Stimulated activated CD4-positive, alpha-beta T cell treated with anti-CD3 and anti-CD28 coated beads, Interleukin-4, amount 100 ng/mL, for 24 hours (primary cell): ENCODE measurements around the gene CA10.

Source experiments
- DNase-seq: peaks from one replicate; pipeline ENCODE4 v3.0.0-alpha.2; 2020

The CA10 gene

GRCh38 chr17:51946311-51946710 lies 212.2 kb downstream of the CA10 start:
- DNase-seq = no peak

DNA sequence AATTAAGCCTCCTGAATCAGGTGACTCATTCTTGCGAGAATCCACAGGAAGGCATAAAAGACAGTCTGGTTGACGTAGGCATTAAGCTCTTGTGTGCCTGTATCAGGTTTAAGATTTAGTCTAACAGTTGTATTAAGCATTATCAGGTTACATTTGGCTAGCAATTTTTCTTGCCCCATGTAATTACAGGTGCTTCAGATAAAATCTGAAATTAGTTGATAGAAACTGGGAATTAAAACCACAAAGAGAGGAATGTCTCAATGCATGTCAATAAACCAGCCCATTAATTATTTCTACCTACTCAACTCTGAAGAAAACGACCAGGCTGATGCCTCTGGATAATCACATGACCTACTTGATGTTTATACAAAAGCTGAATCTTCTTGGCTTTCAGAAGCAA lies 217.2 kb downstream of the CA10 start:
- no peak for DNase-seq

DNA sequence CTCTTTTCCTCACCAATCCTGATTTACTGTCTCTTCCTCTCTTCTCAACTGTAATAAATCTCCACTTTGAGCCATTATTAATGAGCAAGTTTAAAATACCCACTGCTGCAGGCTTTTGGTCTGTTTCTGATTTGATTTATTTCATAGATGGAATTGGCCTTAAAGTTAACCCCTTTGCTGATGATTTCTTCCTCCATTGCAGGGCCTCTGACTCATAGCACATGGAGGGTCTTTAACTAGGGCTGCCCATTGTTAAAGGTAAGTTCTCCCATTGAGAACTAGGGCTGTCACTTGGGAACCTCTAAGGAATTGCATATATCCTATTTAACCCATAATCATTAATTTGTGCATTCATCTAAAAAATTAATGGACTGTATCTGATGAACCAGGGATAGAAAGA lies 221.2 kb downstream of the CA10 start:
- no peak for DNase-seq

DNA sequence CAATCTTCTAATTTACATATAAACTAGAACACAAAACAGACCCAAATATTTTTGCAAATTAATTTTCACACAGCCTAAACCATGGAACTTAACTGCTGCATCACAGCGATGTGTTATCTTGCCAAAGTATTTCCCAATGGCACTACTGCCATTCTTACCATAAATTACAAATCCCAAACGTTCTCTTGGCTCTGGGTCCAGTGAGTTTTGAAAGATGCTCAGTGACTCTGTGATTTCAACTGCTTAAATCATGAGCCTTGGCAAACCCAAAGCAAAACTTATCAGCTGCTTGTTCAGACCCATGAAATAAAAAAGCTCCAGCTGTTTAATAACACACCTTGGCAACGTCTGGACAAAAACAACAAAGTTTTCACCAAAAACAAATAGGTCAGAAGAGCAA lies 223.0 kb downstream of the CA10 start:
- no peak for DNase-seq

- no peak for DNase-seq
Measured at GRCh38 chr17:51933647-51934046, 224.9 kb downstream of the CA10 start.

DNA sequence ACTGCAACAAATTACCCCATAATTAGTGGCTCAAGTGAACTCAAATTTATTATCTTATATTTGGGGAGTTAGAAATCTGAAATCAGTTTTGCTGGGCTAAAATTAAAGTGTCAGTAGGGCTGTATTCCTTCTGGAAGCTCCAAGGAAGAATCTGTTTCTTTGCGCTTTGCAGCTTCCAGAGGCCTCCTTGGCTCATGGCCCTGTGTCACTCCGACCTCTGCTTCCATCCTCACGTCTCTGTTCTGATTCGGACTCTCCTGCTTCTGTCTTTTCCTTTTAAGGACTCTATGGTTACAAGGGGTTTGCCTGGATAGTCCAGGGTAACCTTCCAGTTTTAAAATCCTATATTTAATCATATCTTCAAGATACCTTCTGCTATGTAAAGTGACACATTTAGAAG lies 232.1 kb downstream of the CA10 start:
- DNase-seq = no peak

DNA sequence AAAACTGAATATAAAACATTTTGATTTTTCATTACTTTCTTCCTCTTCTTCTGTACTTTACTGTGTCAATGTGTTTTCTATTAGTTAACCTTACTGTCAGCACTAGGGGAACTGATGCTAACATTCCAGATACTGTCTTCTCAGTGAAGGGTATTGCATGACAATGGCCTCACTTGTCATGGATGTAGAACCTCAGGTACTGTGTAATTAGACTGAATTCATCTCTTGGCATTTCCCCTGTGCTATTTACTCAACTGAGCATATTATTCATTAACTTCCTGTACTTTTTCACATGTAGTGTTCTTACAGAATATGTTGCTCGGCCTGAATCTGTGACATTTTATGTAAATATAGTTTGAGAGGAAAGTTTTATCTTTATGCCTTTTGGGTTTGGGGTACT lies 237.0 kb downstream of the CA10 start:
- DNase-seq = no peak

DNA sequence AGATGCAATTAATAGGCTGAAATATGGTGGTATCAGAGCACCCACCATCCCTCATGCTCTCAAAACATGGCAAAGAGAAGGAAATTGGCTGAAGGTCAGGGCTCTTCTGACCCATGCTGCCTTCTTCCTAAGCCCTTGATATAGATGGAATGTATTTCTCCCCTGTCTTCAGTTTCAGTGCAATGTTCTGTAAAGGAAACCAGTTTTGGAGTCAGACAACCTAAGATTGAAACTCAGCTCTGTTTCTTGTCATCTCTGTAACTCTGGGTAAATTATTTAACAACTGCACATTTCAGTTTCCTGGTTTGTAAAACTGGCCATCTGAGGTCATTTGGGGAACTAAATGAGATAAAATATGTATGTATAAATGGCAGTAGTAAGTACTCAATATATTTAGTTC lies 243.9 kb downstream of the CA10 start:
- no peak for DNase-seq

DNA sequence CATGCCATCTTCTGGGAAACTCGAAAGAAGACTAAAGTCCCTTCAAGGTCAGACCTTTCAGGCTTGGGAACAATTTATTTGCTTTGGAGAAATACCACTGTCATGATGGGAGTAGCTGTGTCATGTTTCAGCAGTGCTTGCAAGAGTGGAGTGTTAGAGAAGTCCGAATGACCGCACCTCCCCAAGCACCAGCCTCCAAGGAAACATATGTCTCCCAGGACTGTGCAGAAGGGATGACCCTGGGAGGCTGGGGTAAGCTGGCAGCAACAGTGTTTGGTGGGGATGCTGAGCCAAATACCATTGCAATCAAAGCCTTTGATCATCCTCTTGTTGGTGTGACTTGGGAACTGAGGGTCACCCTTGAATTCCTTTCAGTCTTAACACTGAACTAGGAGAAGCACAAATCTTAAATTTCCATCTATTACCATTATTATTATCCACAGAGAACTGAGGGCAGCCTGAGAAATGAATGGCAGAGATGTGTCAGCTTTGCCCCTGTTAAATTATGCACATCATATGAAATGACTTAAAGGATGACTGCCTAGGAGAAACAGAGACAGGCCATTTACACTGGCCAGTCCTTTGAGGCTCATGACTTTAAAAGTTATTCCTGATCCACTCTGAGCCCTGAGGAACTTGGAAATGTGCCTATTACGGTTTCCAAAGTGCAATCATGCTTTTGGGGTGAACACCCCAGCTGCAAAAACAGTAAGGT lies 244.9 kb downstream of the CA10 start:
- DNase-seq = no peak

DNA sequence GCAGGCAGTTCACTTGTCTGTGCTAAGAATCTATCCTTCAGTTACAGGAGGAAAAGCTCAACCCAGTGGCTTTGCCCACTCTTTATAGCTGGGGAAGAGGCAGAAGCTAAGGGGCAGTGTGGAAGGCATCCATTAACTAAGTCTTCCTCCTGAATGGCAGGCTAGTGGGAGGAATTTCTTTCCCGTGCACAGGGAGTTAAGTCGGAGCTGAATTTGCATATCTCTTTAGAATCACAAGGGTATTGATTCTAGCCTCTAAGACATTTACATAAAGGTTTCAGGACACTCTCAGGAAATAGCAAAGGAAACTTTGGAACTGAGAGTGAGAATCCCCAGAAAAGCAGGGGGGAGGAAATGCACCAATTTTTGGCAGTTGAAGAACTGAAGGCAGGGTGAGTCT lies 245.6 kb downstream of the CA10 start:
- DNase-seq = no peak

- DNase-seq = no peak
Measured at GRCh38 chr17:51911237-51911636, 247.3 kb downstream of the CA10 start.

DNA sequence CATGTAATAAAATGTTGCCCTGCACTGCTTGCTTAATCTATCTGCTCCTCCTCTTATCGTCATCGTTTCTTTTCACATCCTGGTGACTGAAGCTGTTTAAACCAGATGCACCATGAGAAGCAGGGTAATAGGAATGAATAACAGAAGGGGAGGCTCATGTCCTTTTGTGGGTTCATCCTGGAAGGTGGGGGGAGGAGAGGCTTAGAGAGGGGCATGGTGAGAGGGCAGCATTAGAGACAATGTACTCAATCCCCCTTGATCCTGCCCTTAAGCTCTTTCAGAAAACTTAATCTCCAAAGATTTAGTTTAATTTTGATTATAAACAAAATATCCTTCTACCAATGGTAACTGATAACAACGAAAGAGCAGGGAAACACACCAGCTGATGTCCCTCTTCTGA lies 248.5 kb downstream of the CA10 start:
- DNase-seq = no peak

DNA sequence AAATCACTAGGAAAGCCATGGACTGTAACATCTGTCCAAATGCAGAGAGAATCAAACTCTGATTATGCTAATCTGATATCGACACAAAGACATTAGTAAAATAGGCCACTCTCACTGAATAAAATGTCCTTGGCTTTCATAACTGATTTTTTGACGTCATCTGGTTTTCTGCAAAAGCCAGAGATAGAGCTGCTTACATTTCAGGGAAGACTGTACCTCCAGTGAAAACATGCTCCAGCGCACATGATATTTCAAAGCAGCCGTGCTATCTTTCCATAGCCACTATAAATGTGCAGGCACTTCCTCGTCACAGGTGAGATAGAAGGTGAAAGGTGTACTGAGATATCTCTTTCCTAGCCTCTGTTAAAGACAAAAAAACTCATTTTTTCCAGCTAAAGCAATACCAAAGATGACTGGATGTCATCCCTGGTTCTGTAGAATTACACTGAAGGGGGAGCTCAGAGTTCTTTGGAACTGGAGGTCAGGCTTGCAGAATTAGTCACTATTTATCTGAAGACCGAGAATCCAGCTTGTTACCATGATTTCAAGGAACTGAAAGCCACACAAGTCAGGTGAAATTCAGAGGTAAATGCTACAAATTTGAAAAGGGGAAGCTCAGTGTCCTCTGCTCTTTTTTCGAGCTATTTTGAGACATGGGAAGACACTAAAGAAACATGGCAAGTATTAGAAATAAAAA lies 249.5 kb downstream of the CA10 start:
- DNase-seq = no peak

DNA sequence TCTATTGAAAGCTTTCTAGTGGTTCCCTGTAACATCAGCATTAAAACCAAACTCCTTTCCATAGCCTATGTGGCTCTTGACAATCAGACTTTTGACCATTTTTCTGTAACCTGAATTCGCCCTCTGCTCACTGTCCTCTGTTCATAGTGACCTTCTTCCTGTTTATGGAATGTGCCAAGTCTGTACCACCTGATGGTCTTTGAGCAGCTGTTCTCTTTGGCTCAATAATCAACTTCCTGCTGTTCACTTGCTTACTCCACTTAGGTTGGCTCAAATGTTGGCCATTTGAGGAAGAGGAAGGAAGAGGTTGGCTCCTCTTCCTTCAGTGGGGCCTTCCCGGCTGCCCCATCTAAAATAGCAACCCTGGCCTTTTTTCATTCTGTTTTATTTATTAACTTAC lies 251.5 kb downstream of the CA10 start:
- DNase-seq = no peak

GRCh38 chr17:51904379-51904778 lies 254.1 kb downstream of the CA10 start:
- DNase-seq = no peak

GRCh38 chr17:51901242-51901641 lies 257.3 kb downstream of the CA10 start:
- no peak for DNase-seq

DNA sequence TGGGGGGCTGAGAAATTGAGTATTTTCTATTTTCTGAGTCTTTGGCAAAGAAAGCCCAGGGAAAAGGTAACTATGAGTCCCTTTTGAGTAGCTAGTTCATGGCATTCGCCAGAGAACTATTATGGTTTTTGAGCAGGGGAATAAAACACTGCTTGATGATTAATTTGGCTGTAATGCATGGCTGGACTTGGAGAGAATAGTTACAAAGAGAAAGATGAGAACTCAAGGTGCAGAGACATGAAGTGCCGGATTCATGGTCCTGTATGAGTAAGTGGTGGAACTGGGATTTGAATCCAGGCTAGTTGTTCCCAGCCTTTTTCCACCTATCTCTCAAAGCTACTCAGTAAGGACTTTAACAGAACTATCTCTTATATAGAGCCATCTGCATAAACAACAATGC lies 266.6 kb downstream of the CA10 start:
- DNase-seq = no peak

GRCh38 chr17:51890710-51891109 lies 267.8 kb downstream of the CA10 start:
- DNase-seq = no peak

DNA sequence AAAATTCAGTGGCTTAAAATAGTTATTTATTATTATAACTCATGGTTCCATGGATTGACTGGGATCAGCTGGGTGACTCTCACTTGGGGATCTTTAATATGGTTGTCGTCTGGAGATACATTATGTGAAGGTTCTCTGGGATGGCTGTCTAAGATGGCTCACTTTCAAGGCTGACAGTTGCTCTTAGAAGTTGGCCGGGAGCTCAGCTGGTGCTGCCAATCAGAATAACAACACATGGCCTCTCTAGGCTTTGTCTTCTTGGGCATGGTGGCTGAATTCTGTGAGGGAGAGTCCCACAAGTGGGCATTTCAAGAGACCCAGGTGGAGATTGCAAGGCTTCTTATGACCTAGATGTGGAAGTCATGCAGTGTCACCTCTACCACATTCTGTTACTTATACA lies 269.7 kb downstream of the CA10 start:
- no peak for DNase-seq

GRCh38 chr17:51876986-51877385 lies 281.5 kb downstream of the CA10 start:
- DNase-seq = no peak

DNA sequence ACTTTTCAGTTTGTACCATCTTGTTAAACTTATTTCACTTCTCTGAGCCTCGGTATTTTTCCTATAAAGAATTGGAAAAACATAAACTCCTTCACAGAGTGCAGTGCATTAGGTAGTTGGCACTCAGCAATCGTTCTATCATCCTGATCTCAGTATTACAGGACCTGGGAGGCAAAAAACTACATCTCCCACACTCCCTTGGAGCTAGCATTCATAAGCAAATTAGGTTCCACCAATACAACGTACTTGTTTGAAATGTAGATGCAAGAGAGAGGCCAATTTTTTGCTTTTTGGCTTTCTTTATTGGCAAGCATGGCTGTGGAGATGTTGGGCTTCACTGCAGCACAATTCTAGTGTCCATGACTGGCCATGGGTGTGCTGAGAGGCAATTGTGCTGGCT lies 285.2 kb downstream of the CA10 start:
- DNase-seq = no peak

DNA sequence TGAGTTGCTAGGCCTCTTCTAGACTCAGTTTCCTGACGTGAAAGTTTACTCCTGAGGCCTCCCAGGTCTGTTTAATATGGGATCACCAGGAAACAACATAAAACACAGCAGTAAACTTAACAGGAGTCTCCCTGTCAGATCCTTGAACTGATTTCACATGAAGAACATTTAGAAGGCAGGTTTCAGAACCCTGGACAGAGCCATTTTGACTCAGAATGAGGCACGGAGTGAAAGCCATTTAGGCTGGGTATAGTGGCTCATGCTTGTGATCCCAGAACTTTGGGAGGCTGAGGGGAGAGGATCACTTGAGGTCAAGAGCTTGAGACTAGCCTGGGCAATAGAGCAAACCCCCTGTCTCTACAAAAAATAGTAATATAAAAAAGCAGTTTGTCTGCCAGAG lies 289.1 kb downstream of the CA10 start:
- no peak for DNase-seq

DNA sequence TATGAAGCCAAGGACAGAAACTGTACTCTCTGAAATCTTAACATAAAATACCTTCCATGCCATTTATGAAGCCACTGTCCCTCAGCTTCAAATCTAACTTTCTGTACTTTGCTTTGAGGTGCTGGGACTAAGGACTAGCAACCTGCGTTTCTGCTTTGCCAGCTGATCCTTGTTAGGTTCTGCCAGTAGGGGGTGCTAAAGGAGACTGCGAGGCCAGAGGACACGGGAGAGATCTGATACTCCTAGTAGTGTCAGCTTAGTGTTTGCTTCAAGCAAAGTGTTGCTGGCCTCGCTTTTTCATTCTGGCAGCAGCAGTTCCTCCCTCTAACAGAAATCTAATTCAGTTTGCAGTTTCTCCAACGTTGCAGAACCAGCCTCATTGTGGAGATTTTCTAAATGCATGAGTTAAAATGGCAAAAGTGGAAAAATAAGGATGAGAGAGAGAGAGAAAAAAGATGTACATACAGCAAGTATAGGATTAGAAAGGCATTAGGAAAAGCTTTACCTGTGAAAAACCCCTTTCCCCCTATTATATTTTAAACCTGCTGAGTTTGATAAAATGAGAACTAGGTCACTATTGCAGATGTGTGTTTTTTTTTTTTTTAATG lies 297.5 kb downstream of the CA10 start:
- no peak for DNase-seq

DNA sequence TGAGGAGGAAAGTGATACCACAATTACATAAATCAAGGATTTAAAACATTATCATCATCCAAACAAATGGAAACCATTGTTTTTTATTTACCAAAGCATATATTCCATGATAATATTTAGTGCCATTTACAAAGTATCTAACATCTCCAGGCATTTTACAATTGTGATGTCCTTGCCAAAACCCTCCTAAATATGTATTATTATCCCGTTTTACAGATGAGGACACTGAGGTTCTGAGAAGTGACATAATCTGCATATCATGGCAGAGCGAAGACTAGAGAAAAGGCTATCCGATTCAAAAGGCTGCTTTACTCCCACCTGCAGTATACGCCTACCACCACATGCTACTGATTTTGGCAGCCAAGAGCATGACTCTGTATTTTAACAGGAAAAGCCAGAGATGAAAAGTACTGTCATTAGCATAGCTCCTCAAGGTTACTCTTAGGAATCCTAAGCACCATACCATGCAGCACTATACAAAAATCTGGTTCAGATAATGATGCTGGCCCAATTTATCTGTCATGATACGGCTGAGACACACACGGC lies 301.4 kb downstream of the CA10 start:
- no peak for DNase-seq
